CD4-positive, alpha-beta T cell treated with Interleukin-15 for 1 hour (primary cell): ENCODE measurements around the gene ID2.

ENCODE experiments used
- DNase-seq: peaks from one replicate; pipeline ENCODE4 v3.0.0-alpha.2; 2020

ID2 gene

DNA sequence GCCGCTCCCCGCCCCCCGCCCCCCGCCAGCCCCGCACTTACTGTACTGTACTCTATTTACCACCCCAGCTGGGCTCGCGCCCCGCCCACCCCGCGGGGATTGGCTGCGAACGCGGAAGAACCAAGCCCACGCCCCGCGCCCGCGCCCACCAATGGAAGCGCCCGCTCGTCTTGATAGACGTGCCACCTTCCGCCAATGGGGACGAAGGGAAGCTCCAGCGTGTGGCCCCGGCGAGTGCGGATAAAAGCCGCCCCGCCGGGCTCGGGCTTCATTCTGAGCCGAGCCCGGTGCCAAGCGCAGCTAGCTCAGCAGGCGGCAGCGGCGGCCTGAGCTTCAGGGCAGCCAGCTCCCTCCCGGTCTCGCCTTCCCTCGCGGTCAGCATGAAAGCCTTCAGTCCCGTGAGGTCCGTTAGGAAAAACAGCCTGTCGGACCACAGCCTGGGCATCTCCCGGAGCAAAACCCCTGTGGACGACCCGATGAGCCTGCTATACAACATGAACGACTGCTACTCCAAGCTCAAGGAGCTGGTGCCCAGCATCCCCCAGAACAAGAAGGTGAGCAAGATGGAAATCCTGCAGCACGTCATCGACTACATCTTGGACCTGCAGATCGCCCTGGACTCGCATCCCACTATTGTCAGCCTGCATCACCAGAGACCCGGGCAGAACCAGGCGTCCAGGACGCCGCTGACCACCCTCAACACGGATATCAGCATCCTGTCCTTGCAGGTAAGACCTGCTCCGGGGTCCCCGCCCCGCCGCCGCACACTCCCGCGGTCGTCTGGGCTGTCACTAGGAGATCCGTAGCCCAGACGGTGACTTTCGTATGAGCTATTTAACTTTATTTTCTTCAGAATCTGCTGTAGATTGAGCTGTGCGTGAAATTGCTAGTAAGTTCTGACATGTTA is at the start of gene ID2:
Gene ID2 (plus strand): TSS at position 271 of the 907 bp plus-strand sequence. CDS start 110 bp downstream, at position 381.
- peak; percentile 98 for DNase-seq

- DNase-seq, result no peak
Measured at GRCh38 chr2:8632755-8633154, 49.1 kb upstream of the ID2 start.

DNA sequence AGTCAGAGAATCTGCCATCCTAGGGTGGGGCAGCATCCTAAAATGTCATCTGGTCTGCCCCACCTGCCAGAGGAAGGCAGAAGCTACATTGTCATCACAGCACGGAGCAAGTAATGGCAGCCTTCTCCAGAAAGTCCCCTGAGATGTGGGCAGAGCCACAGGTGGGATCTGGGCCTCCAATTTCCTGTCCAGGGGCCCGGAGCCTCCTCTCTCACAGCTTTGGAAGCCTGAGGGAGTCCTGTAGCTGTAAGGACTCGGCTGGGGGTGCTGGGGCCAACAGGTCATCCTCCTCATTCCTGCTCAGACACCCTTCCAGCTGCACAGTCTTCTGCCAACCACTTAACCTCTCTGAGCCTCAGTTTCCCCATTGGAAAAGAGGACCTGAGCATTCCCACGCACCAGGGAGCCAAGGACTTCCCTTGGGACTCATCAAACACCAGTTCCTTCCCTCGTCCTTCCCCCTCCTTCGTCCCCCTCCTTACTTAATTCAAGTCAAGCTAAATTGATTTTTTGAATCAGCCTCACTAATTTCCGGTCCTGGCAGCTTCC is 48.6 kb upstream of the ID2 start:
- DNase-seq, result no peak

DNA sequence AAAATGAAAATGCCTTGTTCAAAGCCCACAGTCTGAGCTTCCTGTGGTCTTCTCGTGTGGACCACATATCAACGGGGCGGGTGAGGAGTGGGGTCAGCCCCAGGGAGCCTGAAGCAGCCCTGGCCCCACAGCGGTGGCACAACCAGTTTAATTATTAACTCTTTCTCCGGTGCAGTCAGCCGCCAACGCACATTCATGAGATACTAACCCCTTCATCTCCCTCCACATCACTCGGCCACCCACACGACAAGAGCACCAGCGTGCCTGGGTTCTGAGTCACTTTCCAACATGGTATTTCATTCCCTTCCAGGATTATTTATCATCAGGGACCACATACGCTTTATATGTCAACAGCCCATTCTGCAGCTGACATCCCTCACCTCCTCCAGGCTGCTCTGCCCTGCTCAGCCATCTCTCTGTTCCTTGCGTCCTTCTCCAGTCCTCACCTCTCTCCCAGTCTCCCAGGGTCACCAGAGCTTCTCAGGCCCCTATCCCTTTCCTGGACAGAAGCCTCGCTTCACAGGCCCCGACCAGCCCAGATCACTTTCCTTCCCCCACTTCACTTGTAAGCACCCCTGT is 48.0 kb upstream of the ID2 start:
- DNase-seq, result no peak

DNA sequence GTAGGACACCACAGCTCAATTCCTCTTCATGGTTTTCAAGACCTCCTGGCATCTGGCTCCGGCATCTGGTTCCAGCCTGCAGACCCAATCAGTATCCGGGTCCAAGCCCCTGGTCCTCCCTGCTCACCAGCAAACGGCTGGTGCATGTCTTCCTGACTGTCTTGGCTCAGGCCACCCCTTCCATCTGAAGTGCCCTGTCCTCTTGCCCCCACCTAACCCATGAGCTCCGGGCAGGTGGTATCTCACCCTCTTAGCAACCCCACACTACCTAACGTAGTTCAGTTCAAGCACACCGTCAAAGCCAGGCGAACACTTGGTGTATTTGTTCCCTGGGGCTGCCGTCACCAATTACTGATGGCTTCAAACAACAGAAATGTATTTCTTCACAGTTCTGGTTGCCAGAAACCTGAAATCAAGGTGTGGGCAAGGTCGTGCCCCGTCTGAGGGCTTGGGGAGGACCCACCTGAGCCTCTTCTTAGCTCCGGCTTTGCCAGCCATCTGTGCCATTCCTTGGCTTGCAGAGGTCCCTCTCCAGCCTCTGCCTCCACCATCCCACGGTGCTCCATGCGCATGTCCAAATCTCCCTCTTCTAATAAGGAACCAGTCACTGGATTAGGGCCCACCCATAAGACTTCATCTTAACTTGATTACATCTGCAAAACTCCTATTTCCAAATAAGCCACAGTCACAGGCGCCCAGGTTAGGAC is 47.2 kb upstream of the ID2 start:
- DNase-seq, result no peak

DNA sequence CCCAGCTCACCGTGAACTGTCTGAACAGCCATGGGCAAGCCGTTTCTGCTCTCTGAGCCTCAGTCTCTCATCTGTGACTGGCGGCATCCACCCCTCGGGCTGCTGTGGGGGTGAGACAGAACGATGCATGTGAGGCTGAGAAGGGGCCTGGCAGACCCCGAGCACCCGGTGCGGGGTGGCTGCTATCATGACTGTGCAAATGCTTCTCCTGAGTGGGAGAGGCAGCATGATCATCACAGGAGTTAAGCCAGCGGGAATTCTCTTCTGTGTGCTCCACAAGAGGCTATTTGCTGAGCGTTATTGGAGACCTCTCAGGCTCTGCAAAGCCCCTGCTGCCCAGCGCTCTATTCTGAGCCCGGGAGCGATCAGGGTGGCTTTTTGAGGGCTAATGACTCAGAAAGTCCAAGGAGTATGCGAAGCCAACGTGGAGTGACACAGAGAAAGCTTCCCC is 45.8 kb upstream of the ID2 start:
- DNase-seq, result no peak

- DNase-seq, result no peak
Measured at GRCh38 chr2:8636721-8637636, 44.9 kb upstream of the ID2 start.

DNA sequence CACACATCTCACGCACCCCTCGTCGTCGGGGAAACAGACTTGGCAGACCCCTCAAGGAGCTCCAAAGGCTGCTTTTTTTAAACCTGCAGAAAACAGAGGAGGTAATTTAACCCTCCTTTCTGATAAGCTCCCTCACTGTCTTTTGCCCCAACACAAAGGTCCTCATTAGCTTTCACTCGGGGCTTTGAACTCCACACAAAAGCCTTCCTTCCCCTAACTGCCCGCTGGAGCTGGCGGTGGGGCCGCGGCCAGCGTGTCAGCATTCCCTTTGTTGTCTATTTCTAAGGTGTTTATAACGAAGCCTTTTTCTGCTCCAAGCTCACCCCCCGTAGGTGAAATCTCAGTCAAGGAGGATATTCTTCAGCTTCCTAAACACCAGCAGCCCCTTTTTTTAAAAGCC is 43.5 kb upstream of the ID2 start:
- no peak for DNase-seq

DNA sequence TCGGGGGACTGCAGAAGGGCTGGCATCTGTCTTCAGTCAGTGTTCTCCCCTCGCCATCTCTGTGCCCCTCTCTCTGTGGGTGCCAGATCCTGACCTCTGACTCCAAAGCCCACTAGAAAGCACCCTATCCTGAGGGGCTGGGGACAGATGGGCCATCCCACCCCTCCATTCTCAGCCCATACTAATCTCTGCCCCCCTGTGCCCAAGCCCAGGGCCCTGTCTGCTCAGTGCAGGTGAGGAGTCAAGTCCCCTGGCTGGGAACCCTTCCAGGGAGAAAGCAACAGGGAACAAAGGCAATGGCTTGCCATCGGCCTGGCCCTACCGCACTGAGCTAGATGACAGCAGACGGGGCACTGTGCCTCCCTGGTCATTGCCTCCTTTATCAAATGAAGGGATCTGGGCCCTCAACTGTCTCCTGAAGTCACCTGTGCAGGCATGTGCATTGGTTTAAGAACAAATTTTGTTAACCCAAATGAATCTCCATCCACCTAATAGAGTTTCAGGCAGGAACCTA is 42.7 kb upstream of the ID2 start:
- no peak for DNase-seq

- DNase-seq, result no peak
Measured at GRCh38 chr2:8640498-8640897, 41.4 kb upstream of the ID2 start.

GRCh38 chr2:8641301-8641965 is 40.4 kb upstream of the ID2 start:
- no peak for DNase-seq

- no peak for DNase-seq
Measured at GRCh38 chr2:8642366-8643068, 39.3 kb upstream of the ID2 start.

GRCh38 chr2:8643250-8643995 is 38.4 kb upstream of the ID2 start:
- DNase-seq, result no peak

GRCh38 chr2:8643996-8644356 is 37.9 kb upstream of the ID2 start:
- no peak for DNase-seq

DNA sequence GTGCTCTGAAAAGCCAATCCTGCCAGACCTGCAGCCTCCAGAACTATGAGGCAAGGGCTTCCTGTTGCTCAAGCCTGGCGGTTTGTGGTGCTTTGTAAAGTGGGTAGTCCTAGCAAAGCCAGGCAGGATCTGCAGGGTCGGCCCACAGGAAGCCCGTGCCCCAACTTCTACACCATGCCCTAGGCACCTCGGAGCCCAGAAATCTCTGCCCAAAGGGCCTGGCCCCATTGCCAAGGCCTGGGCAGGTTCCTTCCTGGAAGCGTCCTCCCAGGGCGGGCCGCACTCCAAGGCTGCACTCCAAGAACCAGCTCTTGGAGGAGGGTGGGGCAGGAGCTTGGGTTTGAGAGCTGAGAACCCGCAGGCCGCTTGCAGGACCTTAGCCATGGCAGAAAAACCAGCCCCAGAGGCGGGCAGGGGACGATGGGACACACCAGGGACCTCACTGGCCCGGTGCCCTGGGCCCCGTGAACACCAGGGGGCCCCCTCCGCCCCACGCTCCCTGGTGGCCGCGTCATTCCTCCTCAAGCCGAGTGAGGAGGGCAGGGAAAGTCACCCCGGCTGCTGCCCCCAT is 37.2 kb upstream of the ID2 start:
- peak; percentile 45 for DNase-seq

- DNase-seq, result no peak
Measured at GRCh38 chr2:8645176-8645831, 36.6 kb upstream of the ID2 start.

GRCh38 chr2:8646731-8647461 is 35.0 kb upstream of the ID2 start:
- no peak for DNase-seq

DNA sequence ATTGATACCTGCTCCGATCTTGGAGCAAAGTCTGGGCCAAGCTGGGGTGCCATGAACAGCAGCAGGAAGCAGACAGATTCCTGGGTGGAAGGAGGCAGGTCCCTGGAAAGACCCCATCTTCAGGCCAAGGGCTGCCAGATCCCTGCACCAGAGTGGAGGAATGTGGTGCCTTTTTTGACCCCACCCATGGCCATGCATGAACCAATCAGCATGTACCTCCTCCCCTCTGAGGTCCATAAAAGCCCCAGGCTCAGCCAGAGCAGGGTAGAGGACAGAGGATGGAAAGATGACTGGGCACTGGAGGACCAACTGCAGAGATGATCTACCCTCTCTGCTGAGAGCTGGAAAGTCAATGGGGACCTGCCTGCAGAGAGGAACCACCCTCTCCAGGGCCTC is 34.4 kb upstream of the ID2 start:
- no peak for DNase-seq
